Upper lobe of left lung (tissue), 4 donors: ENCODE results near the gene TWF1.
A peak's percentile ranks its signal among the peaks of the same experiment; 100 is the strongest.

Experiments used
- CTCF ChIP-seq, 6 experiments: fragments of 450-650 bp in 4 of 6; fragments of 200-600 bp in 2 of 6; sonication (generic) in 2 of 6; IDR thresholded peaks; one replicate each; pipeline ENCODE4 v1.5.1; 2016 to 2019; ENCODE audit warnings: antibody characterized with exemption in 6 of 6
- EP300 ChIP-seq, 4 donors: sonication (generic); formaldehyde crosslinking; IDR thresholded peaks; one replicate each; pipeline ENCODE4 v1.5.1; 2017; ENCODE audit warnings: antibody characterized with exemption in 4 of 4, control low read depth in 2 of 4

DNA sequence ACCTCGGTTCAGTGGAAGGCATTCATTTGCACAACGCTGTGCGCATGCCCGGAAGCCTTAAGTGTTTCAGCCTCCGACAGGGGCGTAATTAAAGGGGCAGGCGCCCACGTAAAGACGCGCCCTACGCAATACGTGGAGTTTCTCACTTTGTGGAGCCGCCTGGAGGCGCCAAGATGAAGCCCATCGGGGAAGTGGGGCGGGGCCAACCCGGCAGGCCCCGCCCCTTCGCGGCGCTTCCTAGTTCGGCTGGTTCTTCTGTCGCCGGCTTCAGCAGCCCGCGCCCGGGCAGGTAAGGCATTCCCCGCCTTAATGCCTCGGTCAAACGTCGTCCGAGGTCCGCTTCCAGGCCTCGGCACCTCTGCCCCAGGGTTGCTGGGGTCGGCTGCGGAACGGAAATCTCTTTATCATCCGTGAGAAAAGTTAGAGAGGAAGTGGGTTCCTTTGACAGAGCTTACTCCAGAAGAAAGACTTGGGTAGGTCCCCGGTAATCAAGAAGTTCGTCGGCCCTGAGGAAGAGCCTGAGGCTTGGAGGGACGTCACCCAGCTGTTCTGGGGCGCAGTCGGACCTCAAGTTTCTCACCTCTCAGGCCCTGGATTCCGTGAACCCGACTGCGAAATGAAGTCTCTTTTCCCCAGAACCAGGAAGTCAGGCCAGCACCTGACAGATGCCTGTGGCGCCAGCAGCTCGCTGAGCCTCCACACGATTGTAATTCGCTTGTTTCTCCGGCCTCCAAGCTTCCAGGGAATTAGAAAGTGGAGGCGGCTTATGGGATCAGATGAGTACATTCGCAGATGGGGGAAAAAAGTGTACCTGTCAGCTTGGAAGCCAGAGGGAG lies 47.2 kb downstream of the TWF1 start, which contains the start of the genes IRAK4 and PUS7L:
- peak in 5 of 6 experiments; percentile 50 to 67 (median 59) for TF ChIP-seq CTCF (IDR thresholded peaks at IDR 0.05)
- no peak for TF ChIP-seq EP300 (IDR thresholded peaks at IDR 0.05)
